ENCODE measurements around the gene MPST.

DNA sequence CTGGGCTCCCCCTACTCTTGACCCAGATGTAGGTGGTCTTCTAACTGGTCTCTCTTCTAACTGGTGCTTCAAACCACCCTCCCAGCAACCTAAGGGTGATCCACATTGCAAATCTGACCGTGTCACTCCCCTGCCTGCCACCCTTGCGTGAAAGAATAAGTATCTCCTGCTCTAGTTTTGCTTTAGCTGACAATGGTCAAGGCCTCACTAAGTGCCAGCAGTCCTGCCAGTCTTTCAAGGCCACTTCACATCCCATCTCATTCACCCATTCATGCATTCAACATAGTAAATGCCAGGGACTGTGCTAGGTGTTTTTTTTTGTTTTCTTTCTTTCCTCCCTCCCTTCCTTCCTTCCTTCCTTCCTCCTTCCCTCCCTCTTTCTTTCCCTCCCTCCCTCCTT, 29.7 kb downstream of the MPST start:
- TF ChIP-seq, protein P1, sequence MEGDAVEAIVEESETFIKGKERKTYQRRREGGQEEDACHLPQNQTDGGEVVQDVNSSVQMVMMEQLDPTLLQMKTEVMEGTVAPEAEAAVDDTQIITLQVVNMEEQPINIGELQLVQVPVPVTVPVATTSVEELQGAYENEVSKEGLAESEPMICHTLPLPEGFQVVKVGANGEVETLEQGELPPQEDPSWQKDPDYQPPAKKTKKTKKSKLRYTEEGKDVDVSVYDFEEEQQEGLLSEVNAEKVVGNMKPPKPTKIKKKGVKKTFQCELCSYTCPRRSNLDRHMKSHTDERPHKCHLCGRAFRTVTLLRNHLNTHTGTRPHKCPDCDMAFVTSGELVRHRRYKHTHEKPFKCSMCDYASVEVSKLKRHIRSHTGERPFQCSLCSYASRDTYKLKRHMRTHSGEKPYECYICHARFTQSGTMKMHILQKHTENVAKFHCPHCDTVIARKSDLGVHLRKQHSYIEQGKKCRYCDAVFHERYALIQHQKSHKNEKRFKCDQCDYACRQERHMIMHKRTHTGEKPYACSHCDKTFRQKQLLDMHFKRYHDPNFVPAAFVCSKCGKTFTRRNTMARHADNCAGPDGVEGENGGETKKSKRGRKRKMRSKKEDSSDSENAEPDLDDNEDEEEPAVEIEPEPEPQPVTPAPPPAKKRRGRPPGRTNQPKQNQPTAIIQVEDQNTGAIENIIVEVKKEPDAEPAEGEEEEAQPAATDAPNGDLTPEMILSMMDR (IDR thresholded peaks at IDR 0.05; ENCODE audit: insufficient read depth, low read length, poor library complexity, severe bottlenecking): no peak
- no peak for TF ChIP-seq EZH2phosphoT487 (conservative IDR thresholded peaks at IDR 0.05; ENCODE audit: low read length)

Measured in SU-DHL-6 (cell line).